ENCODE data around the gene CACHD1. TPM values are rescaled to one million over a fixed set of nuclear protein-coding genes. Genes with fewer than 3 reads are reported as not detected.

The CACHD1 gene
- total RNA-seq, 1 experiment from 2014 or later = 29.9 TPM

GRCh38 chr1:64433747-64434146, 36.2 kb upstream of the CACHD1 start:
- intact Hi-C loops (cut with micrococcal nuclease; ENCODE audit: unreplicated experiment) = no loop called here
- no peak overlapping the region for H3K4me3 ChIP-seq (ENCODE audit: low read depth in 2 of 2, low read length in 2 of 2)
- ChIA-PET POLR2A (no interaction called here), CTCF (no interaction called here)
- H3K27me3 ChIP-seq (ENCODE audit: control insufficient read depth, insufficient read depth, low read length) = no peaks in the 10 kb centered on the region
- H3K9me3 ChIP-seq (ENCODE audit: control insufficient read depth, insufficient read depth, low read depth, low read length) = no peaks in the 10 kb centered on the region
- ATAC-seq (no peak), DNase-seq (ENCODE audit: low read depth, low spot score) (no peak)
- no peak for TF ChIP-seq SIN3A (IDR thresholded peaks at IDR 0.05; ENCODE audit: borderline replicate concordance, insufficient read depth, low read depth, low read length)
- no peak for TF ChIP-seq TCF7L2 (IDR thresholded peaks at IDR 0.05; ENCODE audit: low read depth, low read length)
- TF ChIP-seq CTCF (IDR thresholded peaks at IDR 0.05) = no peak
- no peak for TF ChIP-seq POLR2AphosphoS5 (IDR thresholded peaks at IDR 0.05; ENCODE audit: low read depth, low read length)
- TF ChIP-seq REST (IDR thresholded peaks at IDR 0.05; ENCODE audit: insufficient read depth in 1 of 2, low read depth in 2 of 2, low read length in 1 of 2) = no peak
- in situ Hi-C loops (cut with HindIII; ENCODE audit: low pct_unique_long_range_greater_than_20kb, low sequenced_read_pairs) = no loop called here
- no peaks in the 10 kb centered on the region for H3K36me3 ChIP-seq (ENCODE audit: control insufficient read depth, insufficient read depth, low read length)
- BruUV-seq (replicated peaks) = no TSS peak
- no peak overlapping the region for H3K27ac ChIP-seq (ENCODE audit: low read length)
- no peaks in the 10 kb centered on the region for H3K4me1 ChIP-seq (ENCODE audit: control insufficient read depth, insufficient read depth, low read length)

- Histone ChIP-seq H3K4me1 (ENCODE audit: control insufficient read depth, insufficient read depth, low read length) (no peaks in the 10 kb centered on the region), H3K27ac (ENCODE audit: low read length) (no peak overlapping the region), H3K9me3 (ENCODE audit: control insufficient read depth, insufficient read depth, low read depth, low read length) (no peaks in the 10 kb centered on the region), H3K27me3 (ENCODE audit: control insufficient read depth, insufficient read depth, low read length) (no peaks in the 10 kb centered on the region), H3K36me3 (ENCODE audit: control insufficient read depth, insufficient read depth, low read length) (no peaks in the 10 kb centered on the region), H3K4me3 (ENCODE audit: low read depth in 2 of 2, low read length in 2 of 2) (no peak overlapping the region)
- BruUV-seq (replicated peaks) = no TSS peak
- ChIA-PET CTCF (no interaction called here), POLR2A (no interaction called here)
- intact Hi-C loops (cut with micrococcal nuclease; ENCODE audit: unreplicated experiment) = no loop called here
- in situ Hi-C loops (cut with HindIII; ENCODE audit: low pct_unique_long_range_greater_than_20kb, low sequenced_read_pairs) = no loop called here
- no peak for TF ChIP-seq TCF7L2 (IDR thresholded peaks at IDR 0.05; ENCODE audit: low read depth, low read length)
- no peak for DNase-seq (ENCODE audit: low read depth, low spot score)
- no peak for ATAC-seq
Measured at GRCh38 chr1:64435000-64435399, 34.9 kb upstream of the CACHD1 start.

GRCh38 chr1:64437453-64437852, 32.5 kb upstream of the CACHD1 start:
- in situ Hi-C loops (cut with HindIII; ENCODE audit: low pct_unique_long_range_greater_than_20kb, low sequenced_read_pairs) = no loop called here
- Histone ChIP-seq H3K27ac (ENCODE audit: low read length) (no peak overlapping the region), H3K4me1 (ENCODE audit: control insufficient read depth, insufficient read depth, low read length) (no peaks in the 10 kb centered on the region), H3K36me3 (ENCODE audit: control insufficient read depth, insufficient read depth, low read length) (no peaks in the 10 kb centered on the region), H3K27me3 (ENCODE audit: control insufficient read depth, insufficient read depth, low read length) (no peaks in the 10 kb centered on the region), H3K9me3 (ENCODE audit: control insufficient read depth, insufficient read depth, low read depth, low read length) (no peaks in the 10 kb centered on the region), H3K4me3 (ENCODE audit: low read depth in 2 of 2, low read length in 2 of 2) (no peak overlapping the region)
- DNase-seq (ENCODE audit: low read depth, low spot score) (no peak), ATAC-seq (no peak)
- TF ChIP-seq CTCF (IDR thresholded peaks at IDR 0.05) (no peak), TCF7L2 (IDR thresholded peaks at IDR 0.05; ENCODE audit: low read depth, low read length) (no peak), REST (IDR thresholded peaks at IDR 0.05; ENCODE audit: insufficient read depth in 1 of 2, low read depth in 2 of 2, low read length in 1 of 2) (no peak), SIN3A (IDR thresholded peaks at IDR 0.05; ENCODE audit: borderline replicate concordance, insufficient read depth, low read depth, low read length) (no peak), POLR2AphosphoS5 (IDR thresholded peaks at IDR 0.05; ENCODE audit: low read depth, low read length) (no peak)
- BruUV-seq (replicated peaks) = no TSS peak
- CTCF ChIA-PET = interaction anchor here (0.6 kb wide), 1 partner anchor 146 kb away, joined by 6 read pairs; no protein-coding TSS in a partner anchor
- POLR2A ChIA-PET = no interaction called here
- intact Hi-C loops (cut with micrococcal nuclease; ENCODE audit: unreplicated experiment) = no loop called here
